ENCODE measurements around the gene KCNQ5.

DNA sequence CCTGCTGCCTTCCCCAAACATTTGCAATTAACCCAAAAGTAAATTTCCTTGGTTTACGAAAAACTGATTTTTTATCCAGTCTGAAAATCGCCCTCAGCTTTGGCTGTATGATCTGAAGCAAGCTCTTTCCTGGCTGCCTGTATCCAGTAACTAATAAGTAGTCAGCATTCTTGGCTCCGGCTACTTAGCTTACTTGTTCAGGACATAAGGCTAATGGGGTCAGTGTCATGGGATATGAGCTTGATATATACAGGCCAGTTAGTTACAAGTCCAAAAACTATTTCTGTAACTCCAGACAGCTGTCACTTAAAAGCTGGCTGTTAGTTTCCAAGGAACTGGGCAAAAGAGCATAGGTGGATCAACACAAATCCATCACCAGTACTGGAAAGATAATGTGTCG, 547.2 kb downstream of the KCNQ5 start:
- no peak for TF ChIP-seq CTCF (IDR thresholded peaks at IDR 0.05; ENCODE audit: low read length)
- no peak for TF ChIP-seq EZH2 (IDR thresholded peaks at IDR 0.05; ENCODE audit: borderline replicate concordance, low read length)
